ENCODE results near the gene SEMA6B. TPM values are rescaled to one million over a fixed set of nuclear protein-coding genes. Genes with fewer than 3 reads are reported as not detected.

Gene SEMA6B
- total and polyA plus RNA-seq, 2 of the 8 experiments (the other 6 are each of a cell fraction or from before 2014, with no cell fraction given) = 31.3 to 54.4 TPM

DNA sequence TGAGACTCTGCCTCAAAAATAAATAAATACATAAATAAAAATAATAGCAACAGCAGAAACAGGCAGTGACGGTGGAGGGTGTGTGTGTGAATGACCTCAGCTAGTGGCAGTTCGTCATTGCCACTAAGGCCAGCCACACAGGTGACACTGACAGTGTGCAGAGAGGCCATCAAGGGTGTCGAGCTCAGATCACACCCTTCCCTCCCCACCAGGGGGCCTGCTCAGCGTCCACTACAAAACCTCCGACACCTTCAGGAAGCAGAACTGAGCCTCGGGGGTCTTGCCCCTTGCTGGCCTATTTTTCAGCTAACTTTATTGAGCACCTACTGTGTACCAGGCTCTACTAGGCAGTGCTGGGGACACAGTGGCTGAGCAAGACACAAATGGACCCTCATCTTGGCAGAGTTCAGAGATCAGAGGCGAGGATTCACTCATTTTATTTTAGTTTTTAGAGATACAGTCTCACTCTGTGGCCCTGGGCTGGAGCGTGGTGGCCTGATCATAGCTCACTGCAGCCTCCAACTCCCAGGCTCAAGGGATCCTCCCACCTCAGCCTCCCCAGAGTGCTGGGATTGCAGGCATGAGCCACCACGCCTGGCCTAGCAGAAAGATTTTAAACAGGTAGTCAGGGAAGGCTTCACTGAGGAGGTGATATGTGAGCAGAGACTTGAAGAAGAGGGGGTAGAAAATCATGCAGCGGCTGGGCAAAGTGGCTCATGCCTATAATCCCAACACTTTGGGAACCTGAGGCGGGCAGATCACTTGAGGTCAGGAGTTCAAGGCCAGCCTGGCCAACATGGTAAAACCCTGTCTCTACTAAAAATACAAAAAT, 30.3 kb upstream of the SEMA6B start:
- CTCF ChIA-PET (ENCODE audit: partially characterized antibody) = interaction anchor here (0.5 to 8.6 kb wide), 15 partner anchors 8 to 75 kb away, joined by 3 to 49 read pairs (median 6); no protein-coding TSS in a partner anchor
- Histone ChIP-seq H3K4me3 (ENCODE audit: extremely low read depth in 1 of 4, insufficient read depth in 2 of 4, low read depth in 3 of 4, low read length in 4 of 4) (no peak overlapping the region), H4K5ac (ENCODE audit: insufficient read length, low read depth, low read length) (no peak overlapping the region), H3K27ac (ENCODE audit: low read depth, low read length) (no peak overlapping the region), H3K23ac (ENCODE audit: insufficient read length) (no peak overlapping the region), H3K4me1 (replicated peaks in 1 of 4; ENCODE audit: control insufficient read depth in 3 of 4, insufficient read depth in 4 of 4, low read length in 3 of 4) (no peaks in the 10 kb centered on the region; a peak in 1 of 7 replicates), H3K36me3 (ENCODE audit: control insufficient read depth in 2 of 4, insufficient read depth in 4 of 4, low read length in 3 of 4) (no peaks in the 10 kb centered on the region), H4K91ac (replicated peaks; ENCODE audit: insufficient read length, low read length) (no peak overlapping the region), H3K18ac (ENCODE audit: extremely low read depth, low read length) (no peak overlapping the region), H2BK12ac (ENCODE audit: low read depth, low read length) (peak overlapping the region; percentile 6; the same call in 1 of the 2 replicates), H3K9me3 (ENCODE audit: insufficient read depth in 2 of 2, low read depth in 1 of 2, low read length in 1 of 2) (no peaks in the 10 kb centered on the region), H4K8ac (ENCODE audit: extremely low read depth, insufficient read depth, low read length) (no peak overlapping the region), H2AFZ (ENCODE audit: low read length) (no peak overlapping the region), H2BK20ac (ENCODE audit: low read length) (no peak overlapping the region), H4K20me1 (replicated peaks in 1 of 2; ENCODE audit: control insufficient read depth in 1 of 2, insufficient read depth in 2 of 2, low read length in 2 of 2) (no peaks in the 10 kb centered on the region), H3K79me1 (ENCODE audit: low read depth, low read length) (no peaks in the 10 kb centered on the region), H2BK5ac (ENCODE audit: low read depth, low read length) (no peak overlapping the region), H3K56ac (replicated peaks; ENCODE audit: insufficient read length, low read depth, low read length) (no peak overlapping the region), H2AK5ac (ENCODE audit: low read depth, low read length) (no peak overlapping the region), H3K79me2 (ENCODE audit: control insufficient read depth in 1 of 2, insufficient read depth in 2 of 2, low read length in 2 of 2) (no peaks in the 10 kb centered on the region), H2BK15ac (ENCODE audit: low read length) (no peak overlapping the region), H2BK120ac (replicated peaks; ENCODE audit: low read depth, low read length) (no peak overlapping the region), H3K14ac (ENCODE audit: insufficient read length) (no peak overlapping the region), H3K4ac (replicated peaks; ENCODE audit: insufficient read length, low read depth, low read length) (no peak overlapping the region), H3K23me2 (ENCODE audit: low read depth, low read length) (peaks cover 3% of the 10 kb centered on the region), H3K4me2 (ENCODE audit: insufficient read depth in 1 of 2, low read depth in 2 of 2, low read length in 2 of 2) (no peak overlapping the region), H3K27me3 (replicated peaks in 1 of 4; ENCODE audit: control insufficient read depth in 3 of 4, extremely low read depth in 1 of 4, insufficient read depth in 3 of 4, low read length in 3 of 4) (peaks cover 0 to 6% (median 4%) of the 10 kb centered on the region in 4 experiments; a peak in 3 of 7 replicates), H3K9ac (replicated peaks in 1 of 4; ENCODE audit: extremely low read depth in 1 of 4, low read depth in 3 of 4, low read length in 3 of 4) (no peak overlapping the region)
- WGBS, 2 experiments (ENCODE audit: extremely low coverage in 1 of 2, insufficient coverage in 1 of 2, insufficient read length in 1 of 2, insufficient replicate concordance in 2 of 2, low coverage in 1 of 2, low lambda C conversion rate in 2 of 2, missing lambda C conversion rate in 1 of 2) = 72% methylated on average over 11 of the region's 11 CpGs; no CpG with 5 or more reads in 1 of the 2 experiments
- POLR2A ChIA-PET (ENCODE audit: partially characterized antibody) = interaction anchor here (1.3 kb wide), 1 partner anchor 9 kb away, joined by 3 read pairs; no protein-coding TSS in a partner anchor
- DNase-seq (ENCODE audit: low read depth in 1 of 2, low spot score in 2 of 2) (peak in 1 of 2 experiments; percentile 57), FAIRE-seq (no peak)
- TF ChIP-seq RAD21 (IDR thresholded peaks at IDR 0.05 in 1 of 2, conservative IDR thresholded peaks at IDR 0.05 in 1 of 2; ENCODE audit: low read depth in 2 of 2, low read length in 2 of 2) (peak; percentile 21 to 29; a peak in 2 of 4 replicates), TAF7 (optimal IDR thresholded peaks at IDR 0.05; ENCODE audit: borderline replicate concordance, low read depth, low read length) (no peak)
- TF ChIP-seq, protein P1, sequence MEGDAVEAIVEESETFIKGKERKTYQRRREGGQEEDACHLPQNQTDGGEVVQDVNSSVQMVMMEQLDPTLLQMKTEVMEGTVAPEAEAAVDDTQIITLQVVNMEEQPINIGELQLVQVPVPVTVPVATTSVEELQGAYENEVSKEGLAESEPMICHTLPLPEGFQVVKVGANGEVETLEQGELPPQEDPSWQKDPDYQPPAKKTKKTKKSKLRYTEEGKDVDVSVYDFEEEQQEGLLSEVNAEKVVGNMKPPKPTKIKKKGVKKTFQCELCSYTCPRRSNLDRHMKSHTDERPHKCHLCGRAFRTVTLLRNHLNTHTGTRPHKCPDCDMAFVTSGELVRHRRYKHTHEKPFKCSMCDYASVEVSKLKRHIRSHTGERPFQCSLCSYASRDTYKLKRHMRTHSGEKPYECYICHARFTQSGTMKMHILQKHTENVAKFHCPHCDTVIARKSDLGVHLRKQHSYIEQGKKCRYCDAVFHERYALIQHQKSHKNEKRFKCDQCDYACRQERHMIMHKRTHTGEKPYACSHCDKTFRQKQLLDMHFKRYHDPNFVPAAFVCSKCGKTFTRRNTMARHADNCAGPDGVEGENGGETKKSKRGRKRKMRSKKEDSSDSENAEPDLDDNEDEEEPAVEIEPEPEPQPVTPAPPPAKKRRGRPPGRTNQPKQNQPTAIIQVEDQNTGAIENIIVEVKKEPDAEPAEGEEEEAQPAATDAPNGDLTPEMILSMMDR (IDR thresholded peaks at IDR 0.05; ENCODE audit: control extremely low read depth in 1 of 3, insufficient read depth in 1 of 3, low read depth in 1 of 3, low read length in 3 of 3) = peak; percentile 27 to 33 (median 31)

Data from H1 (cell line).